ENCODE results near the gene TRAPPC6A. TPM values are rescaled to one million over a fixed set of nuclear protein-coding genes. Genes with fewer than 3 reads are reported as not detected.

Gene TRAPPC6A, protein sequence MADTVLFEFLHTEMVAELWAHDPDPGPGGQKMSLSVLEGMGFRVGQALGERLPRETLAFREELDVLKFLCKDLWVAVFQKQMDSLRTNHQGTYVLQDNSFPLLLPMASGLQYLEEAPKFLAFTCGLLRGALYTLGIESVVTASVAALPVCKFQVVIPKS
- 39.3 and 47.4 TPM in 2 replicates for total RNA-seq (2014; rRNA removed; shearing (Covaris generic))

DNA sequence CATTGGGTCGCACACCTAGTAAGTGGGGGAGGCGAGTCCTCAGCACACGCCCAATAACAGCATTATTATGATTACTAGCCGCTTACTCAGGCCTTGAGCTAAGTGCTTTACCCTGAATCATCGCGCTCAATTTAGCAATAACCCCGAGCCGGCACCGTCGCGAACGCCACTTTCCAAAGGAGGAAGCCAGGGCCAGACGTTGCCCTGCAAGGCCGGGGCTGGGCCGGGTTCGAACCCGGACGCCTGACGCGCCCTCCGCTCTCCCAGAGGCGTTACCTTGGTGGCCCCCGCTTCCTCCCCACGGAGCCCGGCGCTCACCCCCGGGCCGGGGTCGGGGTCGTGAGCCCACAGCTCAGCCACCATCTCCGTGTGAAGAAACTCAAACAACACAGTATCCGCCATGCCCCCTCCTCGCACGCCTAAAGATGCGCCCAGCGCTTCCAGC lies at the start of gene TRAPPC6A:
Gene TRAPPC6A, minus strand, starts transcription at position 421 of the 445 bp plus-strand sequence. Its CDS starts 19 bp downstream, at position 402.
- Histone ChIP-seq H3K36me3 (replicated peaks; ENCODE audit: control insufficient read depth, insufficient read depth, low read length) (no peaks in the 10 kb centered on the region), H3K4me3 (ENCODE audit: insufficient read depth, low read depth, low read length) (peak within 1 kb of the TSS; percentile 88), H3K27me3 (ENCODE audit: control insufficient read depth, insufficient read depth, low read length) (peaks cover 3% of the 10 kb centered on the region; the same call in 1 of the 2 replicates)
- DNase-seq = no peak

GRCh38 chr19:45224645-45225044 lies 46.6 kb upstream of the TRAPPC6A start:
- Histone ChIP-seq H3K27me3 (ENCODE audit: control insufficient read depth, insufficient read depth, low read length) (peaks cover 1% of the 10 kb centered on the region; the same call in 1 of the 2 replicates), H3K4me3 (ENCODE audit: insufficient read depth, low read depth, low read length) (no peak overlapping the region), H3K36me3 (replicated peaks; ENCODE audit: control insufficient read depth, insufficient read depth, low read length) (no peaks in the 10 kb centered on the region)
- DNase-seq = no peak

- Histone ChIP-seq H3K36me3 (replicated peaks; ENCODE audit: control insufficient read depth, insufficient read depth, low read length) (no peaks in the 10 kb centered on the region), H3K4me3 (ENCODE audit: insufficient read depth, low read depth, low read length) (no peak overlapping the region), H3K27me3 (ENCODE audit: control insufficient read depth, insufficient read depth, low read length) (peaks cover 1% of the 10 kb centered on the region; the same call in 1 of the 2 replicates)
- no peak for DNase-seq
These were observed 45.8 kb upstream of the TRAPPC6A start for GRCh38 chr19:45223879-45224278.

DNA sequence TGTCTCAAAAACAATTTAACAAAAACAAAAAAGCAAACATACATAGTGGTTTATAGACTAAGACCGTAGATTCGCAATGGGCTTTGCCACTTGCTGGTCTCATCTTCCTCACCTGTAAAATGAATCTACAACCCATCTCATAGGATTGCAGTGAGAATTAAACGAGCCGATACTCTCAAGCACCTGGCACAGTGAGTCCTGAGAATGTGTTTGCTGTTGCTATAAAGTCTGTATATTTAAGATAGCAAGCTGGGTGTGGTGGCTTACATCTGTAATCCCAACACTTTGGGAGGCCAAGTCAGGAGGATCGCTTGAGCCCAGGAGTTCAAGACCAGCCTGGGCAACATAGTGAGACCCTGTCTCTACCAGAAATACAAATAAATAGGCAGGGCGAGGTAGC lies 44.7 kb upstream of the TRAPPC6A start:
- Histone ChIP-seq H3K27me3 (ENCODE audit: control insufficient read depth, insufficient read depth, low read length) (peaks cover 6% of the 10 kb centered on the region), H3K36me3 (replicated peaks; ENCODE audit: control insufficient read depth, insufficient read depth, low read length) (no peaks in the 10 kb centered on the region), H3K4me3 (ENCODE audit: insufficient read depth, low read depth, low read length) (no peak overlapping the region)
- no peak for DNase-seq

- DNase-seq = no peak
- Histone ChIP-seq H3K4me3 (ENCODE audit: insufficient read depth, low read depth, low read length) (no peak overlapping the region), H3K36me3 (replicated peaks; ENCODE audit: control insufficient read depth, insufficient read depth, low read length) (no peaks in the 10 kb centered on the region), H3K27me3 (ENCODE audit: control insufficient read depth, insufficient read depth, low read length) (peaks cover 29% of the 10 kb centered on the region)
These were observed 41.1 kb upstream of the TRAPPC6A start for GRCh38 chr19:45218911-45219743.

DNA sequence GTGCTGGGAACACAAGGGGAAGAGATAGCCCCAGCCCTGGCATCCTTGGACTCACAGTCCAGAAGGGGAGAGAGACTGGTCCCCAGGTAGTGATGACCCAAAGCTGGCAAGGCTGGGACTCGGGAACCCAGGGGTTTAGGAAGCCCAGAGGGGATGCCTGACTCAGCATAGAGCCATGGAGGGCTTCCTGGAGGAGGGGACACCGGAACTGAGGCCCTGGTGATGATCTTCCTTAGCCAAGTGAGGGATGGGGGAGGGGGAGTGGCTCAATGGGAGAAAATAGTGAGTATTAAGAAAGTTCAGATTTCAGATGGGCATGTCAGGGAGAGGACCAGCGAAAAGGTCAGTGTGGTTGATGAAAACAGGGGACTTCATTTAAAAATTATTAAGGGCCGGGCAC lies 40.4 kb upstream of the TRAPPC6A start:
- Histone ChIP-seq H3K36me3 (replicated peaks; ENCODE audit: control insufficient read depth, insufficient read depth, low read length) (no peaks in the 10 kb centered on the region), H3K27me3 (ENCODE audit: control insufficient read depth, insufficient read depth, low read length) (peaks cover 29% of the 10 kb centered on the region), H3K4me3 (ENCODE audit: insufficient read depth, low read depth, low read length) (no peak overlapping the region; the same call in 1 of the 2 replicates)
- DNase-seq = no peak

- Histone ChIP-seq H3K36me3 (replicated peaks; ENCODE audit: control insufficient read depth, insufficient read depth, low read length) (no peaks in the 10 kb centered on the region), H3K4me3 (ENCODE audit: insufficient read depth, low read depth, low read length) (peak overlapping the region; percentile 41; the same call in 1 of the 2 replicates), H3K27me3 (ENCODE audit: control insufficient read depth, insufficient read depth, low read length) (peaks cover 29% of the 10 kb centered on the region)
- peak; percentile 65 for DNase-seq
These were observed 39.9 kb upstream of the TRAPPC6A start for GRCh38 chr19:45217957-45218334.

GRCh38 chr19:45217193-45217956 lies 39.3 kb upstream of the TRAPPC6A start:
- Histone ChIP-seq H3K36me3 (replicated peaks; ENCODE audit: control insufficient read depth, insufficient read depth, low read length) (no peaks in the 10 kb centered on the region), H3K27me3 (ENCODE audit: control insufficient read depth, insufficient read depth, low read length) (peaks cover 29% of the 10 kb centered on the region), H3K4me3 (ENCODE audit: insufficient read depth, low read depth, low read length) (peak overlapping the region; percentile 41)
- DNase-seq = peak; percentile 64

- no peak overlapping the region for H3K4me3 ChIP-seq (ENCODE audit: insufficient read depth, low read depth, low read length)
- no peak for DNase-seq
- no peaks in the 10 kb centered on the region for H3K36me3 ChIP-seq (replicated peaks; ENCODE audit: control insufficient read depth, insufficient read depth, low read length)
- H3K27me3 ChIP-seq (ENCODE audit: control insufficient read depth, insufficient read depth, low read length) = peaks cover 28% of the 10 kb centered on the region
These were observed 38.6 kb upstream of the TRAPPC6A start for GRCh38 chr19:45216667-45217066.

DNA sequence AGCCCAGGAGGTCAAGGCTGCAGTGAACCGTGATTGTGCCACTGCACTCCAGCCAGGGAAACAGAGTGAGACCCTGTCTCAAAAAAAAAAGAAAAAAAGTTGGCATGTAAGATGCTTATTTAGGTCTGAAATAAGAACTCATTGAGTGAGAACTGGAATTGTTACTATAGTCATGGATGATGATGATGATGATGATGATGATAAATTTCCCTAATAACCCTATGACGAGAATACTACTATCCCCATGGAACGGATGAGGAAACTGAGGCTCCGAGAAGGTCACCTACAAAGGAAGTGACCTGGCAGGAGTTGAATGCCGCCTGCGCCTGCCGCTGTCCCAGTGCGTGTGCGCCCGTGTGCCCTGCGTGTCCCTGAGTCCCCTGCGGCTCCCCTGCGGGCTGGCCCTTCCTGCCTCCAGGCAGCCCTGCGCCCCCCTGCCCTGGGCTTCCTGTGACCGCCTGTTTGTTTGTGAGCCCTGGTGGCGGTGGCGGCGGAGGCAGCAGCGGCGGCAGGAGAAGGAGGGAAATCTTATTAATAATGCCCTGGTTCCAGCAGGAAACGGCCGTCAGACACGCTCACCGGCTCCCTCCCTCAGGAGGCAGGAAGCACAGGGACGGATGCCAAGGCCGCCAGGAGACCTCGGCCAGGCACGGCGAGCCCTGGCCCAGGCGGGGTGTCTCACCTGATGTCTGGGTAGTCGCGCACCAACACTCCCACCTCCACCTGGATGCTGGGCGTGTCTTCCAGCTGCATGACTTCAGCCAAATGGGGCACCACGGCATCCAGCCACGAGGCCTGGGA lies 37.6 kb upstream of the TRAPPC6A start:
- peaks cover 28% of the 10 kb centered on the region for H3K27me3 ChIP-seq (ENCODE audit: control insufficient read depth, insufficient read depth, low read length)
- H3K36me3 ChIP-seq (replicated peaks; ENCODE audit: control insufficient read depth, insufficient read depth, low read length) = no peaks in the 10 kb centered on the region
- H3K4me3 ChIP-seq (ENCODE audit: insufficient read depth, low read depth, low read length) = peak overlapping the region; percentile 31
- DNase-seq = peak; percentile 83

- Histone ChIP-seq H3K36me3 (replicated peaks; ENCODE audit: control insufficient read depth, insufficient read depth, low read length) (no peaks in the 10 kb centered on the region), H3K4me3 (ENCODE audit: insufficient read depth, low read depth, low read length) (no peak overlapping the region), H3K27me3 (ENCODE audit: control insufficient read depth, insufficient read depth, low read length) (peaks cover 25% of the 10 kb centered on the region)
- peak; percentile 63 for DNase-seq
These were observed 35.0 kb upstream of the TRAPPC6A start for GRCh38 chr19:45213031-45213430.

DNA sequence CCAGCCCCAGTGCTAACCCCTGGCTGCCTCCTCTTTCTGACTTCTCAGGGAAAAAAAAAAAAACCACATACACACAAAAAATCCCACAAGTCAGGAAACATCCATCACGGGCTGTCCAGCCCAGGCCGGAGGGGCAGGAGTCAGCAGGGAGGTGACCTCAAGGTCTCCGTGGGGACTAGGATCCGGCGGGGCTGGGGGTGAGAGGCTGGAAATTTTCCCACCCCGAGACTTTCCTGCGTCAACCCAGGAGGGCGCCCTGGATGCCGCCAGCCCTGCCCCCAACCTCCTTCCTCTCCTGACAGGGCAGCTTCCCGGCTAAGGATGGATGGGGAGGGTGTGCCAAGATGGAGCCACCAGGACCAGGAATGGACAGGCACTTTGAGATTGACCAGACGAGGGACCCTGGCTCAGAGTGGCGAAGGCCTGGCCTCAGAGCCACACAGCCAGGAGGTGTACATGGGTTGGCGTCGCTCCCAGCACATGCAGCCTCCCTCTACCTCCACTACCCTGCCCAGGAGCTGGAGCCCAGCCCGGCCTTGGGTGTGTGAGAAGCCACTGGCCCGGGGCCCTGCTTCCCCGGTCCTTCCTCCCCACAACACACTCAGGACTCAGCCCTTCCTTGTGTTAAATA lies 33.8 kb upstream of the TRAPPC6A start:
- DNase-seq = peak; percentile 60
- H3K4me3 ChIP-seq (ENCODE audit: insufficient read depth, low read depth, low read length) = no peak overlapping the region

GRCh38 chr19:45206328-45206727 lies 28.3 kb upstream of the TRAPPC6A start:
- Histone ChIP-seq H3K4me3 (ENCODE audit: insufficient read depth, low read depth, low read length) (no peak overlapping the region), H3K36me3 (replicated peaks; ENCODE audit: control insufficient read depth, insufficient read depth, low read length) (no peaks in the 10 kb centered on the region)
- no peak for DNase-seq

More for the DNA sequence above, 33.8 kb upstream of the TRAPPC6A start:
- H3K27me3 ChIP-seq (ENCODE audit: control insufficient read depth, insufficient read depth, low read length) = peaks cover 15% of the 10 kb centered on the region
- H3K36me3 ChIP-seq (replicated peaks; ENCODE audit: control insufficient read depth, insufficient read depth, low read length) = no peaks in the 10 kb centered on the region

More at GRCh38 chr19:45206328-45206727, 28.3 kb upstream of the TRAPPC6A start:
- H3K27me3 ChIP-seq (ENCODE audit: control insufficient read depth, insufficient read depth, low read length) = no peaks in the 10 kb centered on the region

Data from H7 (cell line).